ENCODE measurements around the gene CDC42.

The CDC42 gene

GRCh38 chr1:22051607-22052114, 848 bp upstream of the CDC42 start:
- Histone ChIP-seq H3K4me1 (ENCODE audit: control insufficient read depth in 1 of 2, insufficient read depth in 2 of 2, low read length in 2 of 2) (peaks cover 5 to 9% of the 10 kb centered on the region in 2 experiments), H3K18ac (ENCODE audit: low read length) (peak overlapping the region; percentile 62), H3K14ac (ENCODE audit: low read length) (no peak overlapping the region), H3K9me3 (ENCODE audit: insufficient read depth, low read depth, low read length) (no peaks in the 10 kb centered on the region), H3K27ac (ENCODE audit: low read depth, low read length) (no peak overlapping the region), H3K4me2 (ENCODE audit: low read length) (peak overlapping the region; percentile 63), H2BK5ac (ENCODE audit: low read depth, low read length, poor library complexity) (no peak overlapping the region), H3K27me3 (ENCODE audit: insufficient read depth, low read length) (no peaks in the 10 kb centered on the region), H3K23ac (ENCODE audit: low read length) (no peak overlapping the region), H3K36me3 (ENCODE audit: control insufficient read depth in 1 of 2, insufficient read depth in 2 of 2, low read length in 2 of 2) (peaks cover 0 to 2% of the 10 kb centered on the region in 2 experiments), H3K4me3 (ENCODE audit: low read depth, low read length) (no peak overlapping the region), H2AFZ (ENCODE audit: insufficient read depth, low read length, poor library complexity) (peak overlapping the region; percentile 83), H3K79me2 (ENCODE audit: control insufficient read depth, insufficient read depth, low read length, poor library complexity) (peaks cover 11% of the 10 kb centered on the region), H2BK12ac (ENCODE audit: low read length) (peak overlapping the region; percentile 67), H3K79me1 (ENCODE audit: low read length) (peaks cover 15% of the 10 kb centered on the region), H4K91ac (ENCODE audit: low read depth, low read length) (peak overlapping the region; percentile 85), H4K8ac (ENCODE audit: low read depth, low read length) (peak overlapping the region; percentile 95), H3K4ac (ENCODE audit: low read depth, low read length) (no peak overlapping the region), H3K9ac (ENCODE audit: low read length) (no peak overlapping the region), H2BK120ac (ENCODE audit: insufficient read depth, low read length, poor library complexity) (peak overlapping the region; percentile 46), H2AK5ac (ENCODE audit: low read length) (peak overlapping the region; percentile 20), H4K12ac (ENCODE audit: low read depth, low read length) (peak overlapping the region; percentile 86)
- no peak for DNase-seq
- no CpG with 5 or more reads among the region's 13 CpGs for WGBS (ENCODE audit: extremely low coverage, insufficient coverage, insufficient read length)

GRCh38 chr1:22053017-22053860, 730 bp downstream of the CDC42 start:
- H2BK5ac ChIP-seq (ENCODE audit: low read depth, low read length, poor library complexity) = peak overlapping the region; percentile 91
- H3K79me1 ChIP-seq (ENCODE audit: low read length) = peaks cover 15% of the 10 kb centered on the region
- peak; percentile 75 to 78 for DNase-seq
- H3K4me2 ChIP-seq (ENCODE audit: low read length) = peak overlapping the region; percentile 92
- H3K27ac ChIP-seq (ENCODE audit: low read depth, low read length) = peak overlapping the region; percentile 99
- H4K12ac ChIP-seq (ENCODE audit: low read depth, low read length) = no peak overlapping the region
- no peak overlapping the region for H2BK12ac ChIP-seq (ENCODE audit: low read length)
- H3K36me3 ChIP-seq (ENCODE audit: control insufficient read depth in 1 of 2, insufficient read depth in 2 of 2, low read length in 2 of 2) = peaks cover 5 to 9% of the 10 kb centered on the region in 2 experiments
- H3K4me3 ChIP-seq (ENCODE audit: low read depth, low read length) = peak overlapping the region; percentile 100
- peak overlapping the region; percentile 26 for H3K18ac ChIP-seq (ENCODE audit: low read length)
- peak overlapping the region; percentile 96 for H3K14ac ChIP-seq (ENCODE audit: low read length)
- no peak overlapping the region for H3K23ac ChIP-seq (ENCODE audit: low read length)
- H2BK120ac ChIP-seq (ENCODE audit: insufficient read depth, low read length, poor library complexity) = peak overlapping the region; percentile 8
- no peaks in the 10 kb centered on the region for H3K27me3 ChIP-seq (ENCODE audit: insufficient read depth, low read length)
- WGBS (ENCODE audit: extremely low coverage, insufficient coverage, insufficient read length) = no CpG with 5 or more reads among the region's 70 CpGs
- H3K9me3 ChIP-seq (ENCODE audit: insufficient read depth, low read depth, low read length) = no peaks in the 10 kb centered on the region
- peak overlapping the region; percentile 8 for H2AK5ac ChIP-seq (ENCODE audit: low read length)
- peaks cover 16% of the 10 kb centered on the region for H3K79me2 ChIP-seq (ENCODE audit: control insufficient read depth, insufficient read depth, low read length, poor library complexity)
- peak overlapping the region; percentile 99 for H3K4ac ChIP-seq (ENCODE audit: low read depth, low read length)
- H4K91ac ChIP-seq (ENCODE audit: low read depth, low read length) = peak overlapping the region; percentile 99
- H4K8ac ChIP-seq (ENCODE audit: low read depth, low read length) = peak overlapping the region; percentile 55
- H3K9ac ChIP-seq (ENCODE audit: low read length) = peak overlapping the region; percentile 100
- H3K4me1 ChIP-seq (ENCODE audit: control insufficient read depth in 1 of 2, insufficient read depth in 2 of 2, low read length in 2 of 2) = peaks cover 5 to 9% of the 10 kb centered on the region in 2 experiments
- no peak overlapping the region for H2AFZ ChIP-seq (ENCODE audit: insufficient read depth, low read length, poor library complexity)

DNA sequence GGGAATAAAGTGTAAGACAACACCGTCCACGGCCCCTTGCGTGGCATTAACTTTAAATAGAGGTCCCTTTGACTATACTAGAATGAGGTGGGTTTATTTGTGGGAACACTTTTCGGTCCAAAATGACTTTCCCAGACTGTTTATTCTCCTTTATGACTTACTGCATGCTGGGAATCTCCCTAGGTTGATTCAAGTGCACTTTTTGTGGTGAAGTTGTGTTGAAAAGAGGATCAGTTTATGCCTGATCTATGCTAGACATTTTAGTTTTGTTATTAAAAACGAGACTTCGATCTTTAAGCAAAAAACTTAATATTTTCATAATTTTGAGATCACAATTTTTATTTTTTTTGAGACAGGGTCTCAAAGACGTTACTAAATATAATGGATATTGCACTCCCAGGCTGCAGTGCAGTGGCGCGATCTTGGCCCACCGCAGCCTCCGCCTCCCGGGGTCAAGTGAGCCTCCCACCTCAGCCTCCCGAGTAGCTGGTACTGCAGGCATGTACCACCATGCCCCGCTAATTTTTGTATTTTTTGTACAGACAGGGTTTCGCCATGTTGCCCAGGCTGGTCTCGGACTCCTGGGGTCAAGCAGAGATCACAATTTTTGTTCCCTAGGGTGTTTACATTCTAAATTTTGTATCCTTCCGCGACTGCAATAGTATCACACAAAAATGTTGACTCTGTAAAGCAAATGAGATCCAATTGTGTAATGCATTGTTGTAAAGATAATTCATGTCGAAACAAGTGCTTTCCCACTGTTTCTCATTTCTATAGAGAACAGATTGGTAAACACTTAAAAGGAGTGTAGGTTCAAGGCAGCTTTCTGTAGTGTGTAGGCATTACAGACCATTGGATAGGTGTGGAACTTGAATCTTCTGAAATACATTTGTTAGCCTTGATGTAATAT, 1.6 kb downstream of the CDC42 start:
- H3K79me2 ChIP-seq (ENCODE audit: control insufficient read depth, insufficient read depth, low read length, poor library complexity) = peaks cover 22% of the 10 kb centered on the region
- H3K18ac ChIP-seq (ENCODE audit: low read length) = no peak overlapping the region
- H3K36me3 ChIP-seq (ENCODE audit: control insufficient read depth in 1 of 2, insufficient read depth in 2 of 2, low read length in 2 of 2) = peaks cover 5 to 14% of the 10 kb centered on the region in 2 experiments
- no peaks in the 10 kb centered on the region for H3K9me3 ChIP-seq (ENCODE audit: insufficient read depth, low read depth, low read length)
- H3K79me1 ChIP-seq (ENCODE audit: low read length) = peaks cover 15% of the 10 kb centered on the region
- peak overlapping the region; percentile 99 for H3K4ac ChIP-seq (ENCODE audit: low read depth, low read length)
- H4K91ac ChIP-seq (ENCODE audit: low read depth, low read length) = no peak overlapping the region
- no peak overlapping the region for H3K14ac ChIP-seq (ENCODE audit: low read length)
- H2BK120ac ChIP-seq (ENCODE audit: insufficient read depth, low read length, poor library complexity) = no peak overlapping the region
- H4K12ac ChIP-seq (ENCODE audit: low read depth, low read length) = no peak overlapping the region
- DNase-seq = peak in 1 of 2 donors; percentile 65
- no peak overlapping the region for H3K23ac ChIP-seq (ENCODE audit: low read length)
- H2AK5ac ChIP-seq (ENCODE audit: low read length) = no peak overlapping the region
- peak overlapping the region; percentile 100 for H3K4me3 ChIP-seq (ENCODE audit: low read depth, low read length)
- peak overlapping the region; percentile 44 for H4K8ac ChIP-seq (ENCODE audit: low read depth, low read length)
- peak overlapping the region; percentile 99 for H3K27ac ChIP-seq (ENCODE audit: low read depth, low read length)
- WGBS (ENCODE audit: extremely low coverage, insufficient coverage, insufficient read length) = no CpG with 5 or more reads among the region's 19 CpGs
- peaks cover 5 to 9% of the 10 kb centered on the region in 2 experiments for H3K4me1 ChIP-seq (ENCODE audit: control insufficient read depth in 1 of 2, insufficient read depth in 2 of 2, low read length in 2 of 2)
- H3K27me3 ChIP-seq (ENCODE audit: insufficient read depth, low read length) = no peaks in the 10 kb centered on the region
- peak overlapping the region; percentile 92 for H3K4me2 ChIP-seq (ENCODE audit: low read length)
- peak overlapping the region; percentile 86 for H3K9ac ChIP-seq (ENCODE audit: low read length)
- H2BK12ac ChIP-seq (ENCODE audit: low read length) = no peak overlapping the region
- H2BK5ac ChIP-seq (ENCODE audit: low read depth, low read length, poor library complexity) = peak overlapping the region; percentile 69
- peak overlapping the region; percentile 39 for H2AFZ ChIP-seq (ENCODE audit: insufficient read depth, low read length, poor library complexity)

GRCh38 chr1:22055463-22055862, 3.0 kb downstream of the CDC42 start:
- Histone ChIP-seq H2BK12ac (ENCODE audit: low read length) (no peak overlapping the region), H3K79me1 (ENCODE audit: low read length) (peaks cover 15% of the 10 kb centered on the region), H3K9ac (ENCODE audit: low read length) (no peak overlapping the region), H2AFZ (ENCODE audit: insufficient read depth, low read length, poor library complexity) (no peak overlapping the region), H3K4ac (ENCODE audit: low read depth, low read length) (peak overlapping the region; percentile 72), H4K12ac (ENCODE audit: low read depth, low read length) (no peak overlapping the region), H4K91ac (ENCODE audit: low read depth, low read length) (no peak overlapping the region), H4K8ac (ENCODE audit: low read depth, low read length) (no peak overlapping the region), H2BK5ac (ENCODE audit: low read depth, low read length, poor library complexity) (no peak overlapping the region), H3K9me3 (ENCODE audit: insufficient read depth, low read depth, low read length) (no peaks in the 10 kb centered on the region), H3K36me3 (ENCODE audit: control insufficient read depth in 1 of 2, insufficient read depth in 2 of 2, low read length in 2 of 2) (peaks cover 5 to 14% of the 10 kb centered on the region in 2 experiments), H2BK120ac (ENCODE audit: insufficient read depth, low read length, poor library complexity) (no peak overlapping the region), H3K27ac (ENCODE audit: low read depth, low read length) (no peak overlapping the region), H2AK5ac (ENCODE audit: low read length) (no peak overlapping the region), H3K18ac (ENCODE audit: low read length) (no peak overlapping the region), H3K27me3 (ENCODE audit: insufficient read depth, low read length) (no peaks in the 10 kb centered on the region), H3K4me3 (ENCODE audit: low read depth, low read length) (no peak overlapping the region), H3K23ac (ENCODE audit: low read length) (no peak overlapping the region), H3K79me2 (ENCODE audit: control insufficient read depth, insufficient read depth, low read length, poor library complexity) (peaks cover 27% of the 10 kb centered on the region), H3K14ac (ENCODE audit: low read length) (no peak overlapping the region), H3K4me1 (ENCODE audit: control insufficient read depth in 1 of 2, insufficient read depth in 2 of 2, low read length in 2 of 2) (peaks cover 5 to 9% of the 10 kb centered on the region in 2 experiments), H3K4me2 (ENCODE audit: low read length) (peak overlapping the region; percentile 39)
- peak; percentile 48 to 68 for DNase-seq
- WGBS (ENCODE audit: extremely low coverage, insufficient coverage, insufficient read length) = no CpG with 5 or more reads among the region's 6 CpGs
